Endodermal cell (in vitro differentiated cells): ENCODE data around the gene DNAAF6. TPM values are rescaled to one million over a fixed set of nuclear protein-coding genes. Genes with fewer than 3 reads are reported as not detected.
"Not testable (repeated sequence)": the region's sequence is repeated elsewhere in the genome, so short reads cannot be mapped to it uniquely, and the experiment has no call there.

Experiments used
- DNase-seq: peaks from one replicate; pipeline ENCODE4 v3.0.0-alpha.2; 2017
- H3K27ac ChIP-seq: 2 replicates; pipeline ENCODE4 v1.5.1; 2013; ENCODE audit warnings: mild to moderate bottlenecking, low read depth, low read length, moderate library complexity
- H3K27me3 ChIP-seq: 2 replicates; pipeline ENCODE4 v1.6.1; 2013; ENCODE audit warnings: mild to moderate bottlenecking, low read length, moderate library complexity; ENCODE audit not compliant: insufficient read depth, control insufficient read depth, poor library complexity, severe bottlenecking
- H3K36me3 ChIP-seq: 2 replicates; pipeline ENCODE4 v1.7.0; 2013; ENCODE audit warnings: mild to moderate bottlenecking, low read length, moderate library complexity; ENCODE audit not compliant: control insufficient read depth, insufficient read depth
- H3K4me1 ChIP-seq: one replicate; pipeline ENCODE4 v1.7.0; 2013; ENCODE audit warnings: low read length; ENCODE audit not compliant: control insufficient read depth, insufficient read depth
- H3K4me3 ChIP-seq: 2 replicates; pipeline ENCODE4 v1.5.1; 2013; ENCODE audit warnings: mild to moderate bottlenecking, low read length, moderate library complexity
- H3K9ac ChIP-seq: 2 replicates; pipeline ENCODE4 v1.6.1; 2013; ENCODE audit warnings: mild to moderate bottlenecking, low read length, moderate library complexity; ENCODE audit not compliant: poor library complexity, severe bottlenecking; ENCODE audit errors: extremely low read depth
- H3K9me3 ChIP-seq: 2 replicates; pipeline ENCODE4 v1.6.1; 2013; ENCODE audit warnings: mild to moderate bottlenecking, low read length, moderate library complexity; ENCODE audit not compliant: control insufficient read depth
- H3K27ac Mint-ChIP-seq: 2 replicates; pipeline ENCODE4 v1.8.0; 2020; ENCODE audit warnings: mixed read lengths
- H3K27me3 Mint-ChIP-seq: 2 replicates; pipeline ENCODE4 v1.8.0; 2021; ENCODE audit warnings: mild to moderate bottlenecking, mixed read lengths; ENCODE audit not compliant: insufficient read depth
- H3K36me3 Mint-ChIP-seq: 2 replicates; pipeline ENCODE4 v1.8.0; 2020; ENCODE audit warnings: low read depth, mixed read lengths
- H3K4me1 Mint-ChIP-seq: 2 replicates; pipeline ENCODE4 v1.8.0; 2020; ENCODE audit warnings: mixed read lengths
- H3K4me3 Mint-ChIP-seq: 2 replicates; pipeline ENCODE4 v1.8.0; 2020; ENCODE audit warnings: mild to moderate bottlenecking, moderate library complexity, mixed read lengths
- H3K9me3 Mint-ChIP-seq: 2 replicates; pipeline ENCODE4 v1.8.0; 2020; ENCODE audit warnings: mild to moderate bottlenecking, mixed read lengths
- WGBS, 2 experiments: methylation state at CpG; one replicate each; pipeline versions ENCODE4 v1.1.5 to v1.1.7; 2013; ENCODE audit warnings: missing lambda C conversion rate in 2 of 2, mixed read lengths in 1 of 2; ENCODE audit not compliant: insufficient coverage in 1 of 2, insufficient read length in 1 of 2; 5-methylcytosine and 5-hydroxymethylcytosine counted together
- long read RNA-seq, 4 experiments: library from polyadenylated mRNA in 2 of 4; library from RNA in 1 of 4; library from capped mRNA in 1 of 4; stranded (forward) in 3 of 4; unstranded in 1 of 4; transcript quantifications; one replicate each; pipeline ENCODE4 v2.0.0, GENCODE V29; 2020 to 2021; ENCODE audit warnings: inconsistent platforms in 1 of 4
- polyA plus RNA-seq, 2 experiments: library from polyadenylated mRNA; stranded (reverse); fragments of 50-300 nt; gene quantifications; one replicate each; pipeline ENCODE4 v1.2.3, GENCODE V29; 2013
- total RNA-seq, 2 donors: library from RNA; stranded (reverse); fragmentation: NEBNext Ultra II Directional in 1 of 2; extraction: Animal tissue kit (Norgen Biotek cat#: 25700) in 1 of 2; gene quantifications; 2 replicates in 1 of 2; 3 replicates in 1 of 2; pipeline ENCODE4 v1.2.1, GENCODE V29; 2021
- TF ChIP-seq, protein P1 (sequence below): fragments of 200-600 bp; sonication (generic); conservative IDR thresholded peaks from 2 replicates; pipeline ENCODE4 v1.5.0; 2021; ENCODE audit warnings: antibody characterized with exemption, mild to moderate bottlenecking

The DNAAF6 gene
- not detected for total RNA-seq
- not detected for polyA plus RNA-seq (2013, experiment 1 of 2)
- polyA plus RNA-seq (2013, experiment 2 of 2): not detected
- long read RNA-seq, experiment 1: 0 reads
- long read RNA-seq, experiment 2: 0 reads
- long read RNA-seq, experiment 3: 0 reads
- long read RNA-seq, experiment 4: 0 reads

DNA sequence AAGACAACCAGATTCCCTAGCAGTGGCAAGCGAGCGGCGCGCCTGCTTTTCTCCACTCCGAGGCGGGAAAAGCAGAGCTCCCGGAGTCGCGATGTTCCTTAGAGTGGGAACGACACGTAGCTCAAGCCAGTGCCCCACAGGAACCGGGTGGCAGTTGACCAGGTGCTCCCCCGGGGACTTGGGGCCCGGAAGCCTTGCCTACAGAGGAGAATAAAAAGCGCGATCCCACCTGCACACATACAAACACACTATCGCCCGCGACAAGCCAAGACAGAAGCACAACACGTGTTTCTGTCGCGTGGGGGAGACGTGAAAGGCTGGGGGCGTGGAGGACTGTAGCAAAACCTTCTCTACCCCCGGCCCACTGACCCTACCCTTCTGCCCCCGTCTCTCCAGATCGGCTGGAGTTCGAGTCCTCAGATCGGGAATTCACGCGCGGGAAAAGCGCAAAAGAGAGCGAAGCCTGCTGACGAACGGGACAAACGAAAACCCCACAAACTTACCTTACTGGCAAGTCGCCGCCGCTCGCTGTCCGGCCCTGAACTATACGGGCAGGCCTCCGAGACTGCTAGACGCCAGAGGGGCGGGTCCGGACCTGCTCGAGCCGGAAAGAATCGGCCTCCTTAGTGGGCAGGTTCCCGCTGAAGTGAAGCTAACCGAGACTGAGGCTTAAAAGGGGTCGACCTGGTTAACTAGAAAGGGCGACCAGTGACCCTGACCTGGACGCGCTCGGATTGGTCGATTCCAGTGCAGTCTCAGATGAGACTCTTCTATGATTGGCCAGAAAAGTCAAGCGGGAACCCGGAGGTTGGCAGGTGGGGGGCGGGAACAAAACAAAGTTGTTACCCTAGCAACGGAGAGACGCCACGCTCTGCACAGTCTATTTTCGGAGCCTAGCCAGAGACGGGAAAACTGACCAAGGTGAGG is at the start of gene DNAAF6, which contains the start of gene NUP62CL:
DNAAF6 (plus strand) TSS at position 842 of the 927 bp plus-strand sequence. CDS start 6,265 bp downstream, outside the sequence.
NUP62CL (minus strand) TSS at position 664 of the 927 bp plus-strand sequence. CDS start 31,287 bp downstream, outside the sequence.
- Histone ChIP-seq H3K27ac (no peak within 1 kb of the TSS), H3K9me3 (no peaks in the 10 kb centered on the region), H3K4me3 (peak within 1 kb of the TSS; percentile 83), H3K36me3 (no peaks in the 10 kb centered on the region), H3K27me3 (no peaks in the 10 kb centered on the region), H3K9ac (peak within 1 kb of the TSS; percentile 76), H3K4me1 (no peaks in the 10 kb centered on the region)
- Mint-ChIP-seq H3K27me3 (no peaks in the 10 kb centered on the region), H3K9me3 (peaks cover 23% of the 10 kb centered on the region), H3K27ac (peak within 1 kb of the TSS; percentile 94), H3K36me3 (no peaks in the 10 kb centered on the region), H3K4me3 (peak within 1 kb of the TSS; percentile 82), H3K4me1 (peaks cover 4% of the 10 kb centered on the region)
- peak; percentile 94 for DNase-seq
- 0 to 1% methylated on average over 1 to 61 of the region's 66 CpGs for WGBS, 2 experiments
- TF ChIP-seq, protein P1, sequence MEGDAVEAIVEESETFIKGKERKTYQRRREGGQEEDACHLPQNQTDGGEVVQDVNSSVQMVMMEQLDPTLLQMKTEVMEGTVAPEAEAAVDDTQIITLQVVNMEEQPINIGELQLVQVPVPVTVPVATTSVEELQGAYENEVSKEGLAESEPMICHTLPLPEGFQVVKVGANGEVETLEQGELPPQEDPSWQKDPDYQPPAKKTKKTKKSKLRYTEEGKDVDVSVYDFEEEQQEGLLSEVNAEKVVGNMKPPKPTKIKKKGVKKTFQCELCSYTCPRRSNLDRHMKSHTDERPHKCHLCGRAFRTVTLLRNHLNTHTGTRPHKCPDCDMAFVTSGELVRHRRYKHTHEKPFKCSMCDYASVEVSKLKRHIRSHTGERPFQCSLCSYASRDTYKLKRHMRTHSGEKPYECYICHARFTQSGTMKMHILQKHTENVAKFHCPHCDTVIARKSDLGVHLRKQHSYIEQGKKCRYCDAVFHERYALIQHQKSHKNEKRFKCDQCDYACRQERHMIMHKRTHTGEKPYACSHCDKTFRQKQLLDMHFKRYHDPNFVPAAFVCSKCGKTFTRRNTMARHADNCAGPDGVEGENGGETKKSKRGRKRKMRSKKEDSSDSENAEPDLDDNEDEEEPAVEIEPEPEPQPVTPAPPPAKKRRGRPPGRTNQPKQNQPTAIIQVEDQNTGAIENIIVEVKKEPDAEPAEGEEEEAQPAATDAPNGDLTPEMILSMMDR: no peak

DNA sequence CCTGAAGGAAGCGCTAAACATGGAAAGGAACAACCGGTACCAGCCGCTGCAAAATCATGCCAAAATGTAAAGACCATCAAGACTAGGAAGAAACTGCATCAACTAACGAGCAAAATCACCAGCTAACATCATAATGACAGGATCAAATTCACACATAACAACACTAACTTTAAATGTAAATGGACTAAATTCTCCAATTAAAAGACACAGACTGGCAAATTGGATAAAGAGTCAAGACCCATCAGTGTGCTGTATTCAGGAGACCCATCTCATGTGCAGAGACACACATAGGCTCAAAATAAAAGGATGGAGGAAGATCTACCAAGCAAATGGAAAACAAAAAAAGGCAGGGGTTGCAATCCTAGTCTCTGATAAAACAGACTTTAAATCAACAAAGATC is 48.8 kb upstream of the DNAAF6 start:
- H3K27ac ChIP-seq, H3K9me3 ChIP-seq, H3K36me3 Mint-ChIP-seq, H3K27ac Mint-ChIP-seq, H3K4me3 ChIP-seq, H3K4me3 Mint-ChIP-seq, DNase-seq, H3K27me3 Mint-ChIP-seq, H3K4me1 ChIP-seq, H3K4me1 Mint-ChIP-seq, H3K27me3 ChIP-seq, H3K9ac ChIP-seq, H3K36me3 ChIP-seq: not testable (repeated sequence)
- WGBS, 2 experiments: no CpG with 5 or more reads among the region's 4 CpGs
- peaks cover 28% of the 10 kb centered on the region for H3K9me3 Mint-ChIP-seq

DNA sequence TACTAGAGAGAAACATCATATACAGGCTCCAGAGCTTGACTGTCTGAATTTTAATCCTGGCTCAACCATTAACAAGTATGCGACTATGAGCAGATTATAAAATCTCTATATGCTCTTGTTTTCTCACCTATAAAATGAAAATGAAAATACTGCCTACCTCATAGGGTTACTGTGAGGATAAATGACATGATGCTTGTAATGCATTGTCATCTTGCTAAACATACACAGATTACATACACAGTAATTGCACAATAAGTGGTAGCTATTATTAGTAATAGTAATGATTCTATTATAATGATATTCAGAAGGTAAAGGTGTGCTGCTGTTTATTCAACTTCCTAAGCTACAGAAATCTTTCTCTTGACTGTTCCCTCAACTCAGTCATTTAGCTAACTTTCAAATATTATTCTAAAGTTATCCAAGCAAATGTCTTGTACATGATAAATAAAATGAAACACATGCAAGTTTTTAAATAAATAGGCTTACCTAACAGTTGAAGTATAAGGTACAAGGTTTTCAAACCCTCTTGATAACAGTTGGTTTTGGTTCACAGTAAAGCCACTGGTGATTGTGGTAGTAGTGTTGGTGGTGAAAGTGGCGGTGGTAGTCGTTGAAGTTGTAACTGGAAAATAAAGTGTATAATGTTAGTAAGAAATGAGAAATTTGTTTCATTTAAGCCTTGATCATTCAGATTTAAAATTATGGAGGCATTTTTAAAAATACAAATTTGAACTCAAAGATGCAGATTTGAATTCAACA is 39.1 kb upstream of the DNAAF6 start:
- no peaks in the 10 kb centered on the region for H3K4me1 ChIP-seq
- Mint-ChIP-seq H3K4me1 (no peaks in the 10 kb centered on the region), H3K36me3 (no peaks in the 10 kb centered on the region), H3K4me3 (no peak overlapping the region), H3K9me3 (peaks cover 50% of the 10 kb centered on the region), H3K27me3 (no peaks in the 10 kb centered on the region), H3K27ac (no peak overlapping the region)
- H3K9me3 ChIP-seq: no peaks in the 10 kb centered on the region
- WGBS, 2 experiments: 85% methylated on average over 2 of the region's 3 CpGs; no CpG with 5 or more reads in 1 of the 2 experiments
- no peaks in the 10 kb centered on the region for H3K27me3 ChIP-seq
- TF ChIP-seq, protein P1: no peak
- no peak overlapping the region for H3K9ac ChIP-seq
- H3K36me3 ChIP-seq: no peaks in the 10 kb centered on the region
- no peak for DNase-seq
- no peak overlapping the region for H3K4me3 ChIP-seq
- no peak overlapping the region for H3K27ac ChIP-seq
